Spleen (tissue), 13 donors: Measurements from ENCODE around the gene RAPSN. TPM values are rescaled to one million over a fixed set of nuclear protein-coding genes. Genes with fewer than 3 reads are reported as not detected.
A peak's percentile ranks its signal among the peaks of the same experiment; 100 is the strongest.

Experiments
- DNase-seq: peaks from one replicate; pipeline ENCODE4 v3.0.0-alpha.2; 2020
- H3K27ac ChIP-seq, 8 donors: fragments of 200-600 bp; sonication (generic) in 7 of 8; 1 replicate in 4 of 8; 2 replicates in 4 of 8; pipeline versions ENCODE4 v1.5.0 to v1.8.0; 2016 to 2021; ENCODE audit warnings: inconsistent platforms in 4 of 8, mild to moderate bottlenecking in 4 of 8, moderate library complexity in 1 of 8
- H3K27me3 ChIP-seq, 7 donors: fragments of 200-600 bp; sonication (generic) in 6 of 7; replicated peaks in 1 of 7; 1 replicate in 4 of 7; 2 replicates in 3 of 7; pipeline versions ENCODE4 v1.5.0 to v1.8.0; 2016 to 2021; ENCODE audit warnings: inconsistent platforms in 3 of 7, mild to moderate bottlenecking in 1 of 7
- H3K36me3 ChIP-seq, 6 donors: fragments of 200-600 bp; sonication (generic) in 5 of 6; 1 replicate in 4 of 6; 2 replicates in 2 of 6; pipeline versions ENCODE4 v1.5.0 to v1.8.0; 2016 to 2021; ENCODE audit warnings: inconsistent platforms in 2 of 6
- H3K4me1 ChIP-seq, 6 donors: fragments of 200-600 bp; sonication (generic) in 5 of 6; 1 replicate in 3 of 6; 2 replicates in 3 of 6; pipeline versions ENCODE4 v1.5.0 to v1.8.0; 2016 to 2021; ENCODE audit warnings: inconsistent platforms in 3 of 6
- H3K4me3 ChIP-seq, 8 donors: fragments of 200-600 bp; sonication (generic) in 7 of 8; 1 replicate in 4 of 8; 2 replicates in 4 of 8; pipeline versions ENCODE4 v1.5.0 to v1.8.0; 2016 to 2021; ENCODE audit warnings: inconsistent platforms in 4 of 8, mild to moderate bottlenecking in 4 of 8, moderate library complexity in 2 of 8
- H3K9me3 ChIP-seq, 8 donors: fragments of 200-600 bp; sonication (generic) in 7 of 8; 1 replicate in 4 of 8; 2 replicates in 4 of 8; pipeline versions ENCODE4 v1.5.0 to v1.8.0; 2016 to 2021; ENCODE audit warnings: inconsistent platforms in 4 of 8
- CTCF ChIP-seq, 11 experiments: fragments of 200-600 bp in 7 of 11; fragments of 450-650 bp in 4 of 11; sonication (generic) in 4 of 11; IDR thresholded peaks in 8 of 11; conservative IDR thresholded peaks in 3 of 11; 1 replicate in 7 of 11; 2 replicates in 4 of 11; pipeline versions ENCODE4 v1.4.0 to v1.8.0; 2016 to 2021; ENCODE audit warnings: antibody characterized with exemption in 11 of 11, inconsistent platforms in 4 of 11, mild to moderate bottlenecking in 1 of 11
- POLR2A ChIP-seq, 3 donors: fragments of 450-650 bp; IDR thresholded peaks; one replicate each; pipeline ENCODE4 v1.5.1; 2017; ENCODE audit warnings: antibody characterized with exemption in 3 of 3, mild to moderate bottlenecking in 1 of 3
- POLR2AphosphoS5 ChIP-seq, 3 donors: sonication (generic); formaldehyde crosslinking; IDR thresholded peaks; one replicate each; pipeline ENCODE4 v1.5.1; 2017; ENCODE audit warnings: antibody characterized with exemption in 3 of 3
- WGBS, 5 donors: extraction: QIAGEN DNeasy Blood & Tissue Kit in 3 of 5; methylation state at CpG; one replicate each; pipeline versions ENCODE4 v1.1.5 to v1.1.7; 2013 to 2018; 5-methylcytosine and 5-hydroxymethylcytosine counted together
- intact Hi-C: fragments of 100-400 bp; cut with DNase I; formaldehyde crosslinking; loops from one replicate; pipeline ENCODE4 v1.15.0; 2023; ENCODE audit warnings: low total_unique reads
- long read RNA-seq, 2 donors: transcript quantifications; one replicate each; lab custom pipeline, GENCODE V29; 2026
- polyA plus RNA-seq, 3 donors: library from polyadenylated mRNA; stranded (reverse); fragments of 200-250 nt; gene quantifications; one replicate each; pipeline ENCODE4 v1.2.1, GENCODE V29; 2013
- total RNA-seq, 7 donors: library from RNA; depleted of rRNA in 3 of 7; stranded (reverse); fragments of >200 nt in 3 of 7; fragmentation: NEBNext Ultra II Directional in 4 of 7; extraction: Animal tissue kit (Norgen Biotek cat#: 25700) in 4 of 7; gene quantifications; one replicate each; pipeline versions ENCODE4 v1.1.0 to v1.2.1, GENCODE V29; 2016 to 2021
- donor health status: healthy with polysubstance abuse.
- donor health status: DM: no; HTN: no; CAD: no; lungs with moderate emphysema.
- donor health status: DM: no; HTN: no; CAD: no.
- donor health status: Bipolar disorder and iron deficiency.
- donor health status: healthy.
- donor health status: DM: no; HTN: no; CAD: no.
- donor health status: DM: yes; HTN: yes; CAD: no.

Gene RAPSN
- total RNA-seq (1 to 10 TPM in 3 of 7 donors, under 1 TPM in 2, not detected in 2; 0.42 to 1.6 (median 1.2) TPM), polyA plus RNA-seq (1 to 10 TPM in 1 of 3 donors, under 1 TPM in 2; 0.53 to 1.5 (median 0.74) TPM)
- long read RNA-seq, donor 1: 0 reads
- long read RNA-seq, donor 2: 0 reads

- Histone ChIP-seq H3K9me3 (no peaks in the 10 kb centered on the region), H3K36me3 (no peaks in the 10 kb centered on the region), H3K4me1 (peaks cover 0 to 15% (median 6%) of the 10 kb centered on the region in 6 donors), H3K4me3 (no peak within 1 kb of the TSS), H3K27me3 (no peaks in the 10 kb centered on the region), H3K27ac (no peak within 1 kb of the TSS)
- intact Hi-C loops: no loop called here
- TF ChIP-seq POLR2AphosphoS5 (IDR thresholded peaks at IDR 0.05) (peak in 1 of 3 donors; percentile 49), POLR2A (IDR thresholded peaks at IDR 0.05) (no peak)
- no peak for DNase-seq
- 89 to 94% (median 91%) methylated on average over 16 to 32 of the region's 32 CpGs for WGBS, 5 donors
Measured at GRCh38 chr11:47448566-47449427, at the start of gene RAPSN. RAPSN (minus strand) TSS chr11:47449136; CDS start chr11:47448964, 172 bp downstream.

- 95 to 99% (median 97%) methylated on average over 3 of the region's 3 CpGs for WGBS, 5 donors
Measured at GRCh38 chr11:47498149-47498548, 49.2 kb upstream of the RAPSN start.

GRCh38 chr11:47496808-47497207 lies 47.9 kb upstream of the RAPSN start:
- TF ChIP-seq POLR2AphosphoS5 (IDR thresholded peaks at IDR 0.05) (no peak), POLR2A (IDR thresholded peaks at IDR 0.05) (no peak), CTCF (IDR thresholded peaks at IDR 0.05 in 8 of 11, conservative IDR thresholded peaks at IDR 0.05 in 3 of 11) (no peak)
- Histone ChIP-seq H3K36me3 (peaks cover 0 to 67% (median 9%) of the 10 kb centered on the region in 6 donors), H3K27me3 (no peaks in the 10 kb centered on the region), H3K4me1 (peaks cover 18 to 80% (median 58%) of the 10 kb centered on the region in 6 donors), H3K27ac (no peak overlapping the region), H3K4me3 (no peak overlapping the region), H3K9me3 (no peaks in the 10 kb centered on the region)
- intact Hi-C loops: no loop called here
- no peak for DNase-seq

More at GRCh38 chr11:47498149-47498548, 49.2 kb upstream of the RAPSN start:
- Histone ChIP-seq H3K9me3 (no peaks in the 10 kb centered on the region), H3K36me3 (peaks cover 0 to 64% (median 9%) of the 10 kb centered on the region in 6 donors), H3K4me1 (peaks cover 20 to 94% (median 62%) of the 10 kb centered on the region in 6 donors), H3K4me3 (peak overlapping the region in 1 of 8 donors; percentile 40), H3K27me3 (no peaks in the 10 kb centered on the region), H3K27ac (peak overlapping the region in 3 of 8 donors; percentile 10 to 83 (median 74))
- TF ChIP-seq POLR2AphosphoS5 (IDR thresholded peaks at IDR 0.05): no peak
- TF ChIP-seq POLR2A (IDR thresholded peaks at IDR 0.05): no peak
- TF ChIP-seq CTCF (IDR thresholded peaks at IDR 0.05 in 8 of 11, conservative IDR thresholded peaks at IDR 0.05 in 3 of 11): no peak
- intact Hi-C loops: no loop called here
- DNase-seq: no peak

DNA sequence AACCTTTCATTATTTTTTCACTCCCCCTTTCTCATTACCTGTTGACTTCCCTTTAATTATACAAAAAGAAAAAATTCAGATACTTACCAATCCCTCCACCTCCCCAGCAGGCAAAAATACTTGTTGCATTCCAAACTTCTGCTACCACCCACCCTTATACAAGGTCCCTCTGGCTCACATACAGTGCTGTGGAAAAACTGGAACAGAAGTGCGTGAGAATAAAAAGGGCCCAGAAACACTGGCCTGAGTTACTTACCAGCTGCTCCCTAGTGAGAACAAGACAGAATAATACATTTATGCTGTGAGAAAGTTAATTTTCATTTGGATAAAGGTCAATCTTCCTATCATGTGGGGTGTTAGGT lies 46.9 kb upstream of the RAPSN start:
- intact Hi-C loops: no loop called here
- Histone ChIP-seq H3K4me1 (peaks cover 17 to 71% (median 48%) of the 10 kb centered on the region in 6 donors), H3K9me3 (no peaks in the 10 kb centered on the region), H3K27ac (no peak overlapping the region), H3K27me3 (no peaks in the 10 kb centered on the region), H3K36me3 (peaks cover 0 to 71% (median 9%) of the 10 kb centered on the region in 6 donors), H3K4me3 (no peak overlapping the region)
- DNase-seq: no peak
- 94 to 99% (median 97%) methylated on average over 1 of the region's 1 CpG for WGBS, 5 donors
- no peak for TF ChIP-seq POLR2AphosphoS5 (IDR thresholded peaks at IDR 0.05)
- no peak for TF ChIP-seq CTCF (IDR thresholded peaks at IDR 0.05 in 8 of 11, conservative IDR thresholded peaks at IDR 0.05 in 3 of 11)
- TF ChIP-seq POLR2A (IDR thresholded peaks at IDR 0.05): no peak
